GM12874 (cell line): ENCODE data around the gene ZNF44.

Experiments
- TF ChIP-seq, protein P1 (sequence below): IDR thresholded peaks from 2 replicates; pipeline ENCODE4 v1.5.1; 2011; ENCODE audit warnings: low read depth, mild to moderate bottlenecking, control low read depth, low read length, moderate library complexity; ENCODE audit not compliant: insufficient read depth

The ZNF44 gene

DNA sequence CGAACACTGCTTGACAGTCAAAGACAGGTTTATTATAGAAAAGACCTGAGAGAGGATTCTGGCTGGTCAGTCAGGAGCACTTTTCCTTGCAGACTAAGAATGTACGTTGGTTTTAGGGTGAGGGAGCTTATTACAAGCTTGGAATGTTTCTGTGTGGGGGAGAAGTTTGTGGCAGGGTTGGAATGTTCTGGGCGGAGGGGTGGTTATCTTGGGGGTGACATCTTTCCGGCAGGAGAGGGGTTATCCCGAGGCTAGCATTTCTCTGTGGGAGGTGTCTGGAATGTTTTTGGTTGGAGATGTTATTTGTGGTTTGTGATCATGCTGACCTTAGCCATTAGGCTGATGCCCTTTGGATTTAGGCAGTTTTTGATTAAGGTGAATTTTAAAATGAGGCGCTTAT lies 70.0 kb downstream of the ZNF44 start:
- TF ChIP-seq, protein P1, sequence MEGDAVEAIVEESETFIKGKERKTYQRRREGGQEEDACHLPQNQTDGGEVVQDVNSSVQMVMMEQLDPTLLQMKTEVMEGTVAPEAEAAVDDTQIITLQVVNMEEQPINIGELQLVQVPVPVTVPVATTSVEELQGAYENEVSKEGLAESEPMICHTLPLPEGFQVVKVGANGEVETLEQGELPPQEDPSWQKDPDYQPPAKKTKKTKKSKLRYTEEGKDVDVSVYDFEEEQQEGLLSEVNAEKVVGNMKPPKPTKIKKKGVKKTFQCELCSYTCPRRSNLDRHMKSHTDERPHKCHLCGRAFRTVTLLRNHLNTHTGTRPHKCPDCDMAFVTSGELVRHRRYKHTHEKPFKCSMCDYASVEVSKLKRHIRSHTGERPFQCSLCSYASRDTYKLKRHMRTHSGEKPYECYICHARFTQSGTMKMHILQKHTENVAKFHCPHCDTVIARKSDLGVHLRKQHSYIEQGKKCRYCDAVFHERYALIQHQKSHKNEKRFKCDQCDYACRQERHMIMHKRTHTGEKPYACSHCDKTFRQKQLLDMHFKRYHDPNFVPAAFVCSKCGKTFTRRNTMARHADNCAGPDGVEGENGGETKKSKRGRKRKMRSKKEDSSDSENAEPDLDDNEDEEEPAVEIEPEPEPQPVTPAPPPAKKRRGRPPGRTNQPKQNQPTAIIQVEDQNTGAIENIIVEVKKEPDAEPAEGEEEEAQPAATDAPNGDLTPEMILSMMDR: no peak

DNA sequence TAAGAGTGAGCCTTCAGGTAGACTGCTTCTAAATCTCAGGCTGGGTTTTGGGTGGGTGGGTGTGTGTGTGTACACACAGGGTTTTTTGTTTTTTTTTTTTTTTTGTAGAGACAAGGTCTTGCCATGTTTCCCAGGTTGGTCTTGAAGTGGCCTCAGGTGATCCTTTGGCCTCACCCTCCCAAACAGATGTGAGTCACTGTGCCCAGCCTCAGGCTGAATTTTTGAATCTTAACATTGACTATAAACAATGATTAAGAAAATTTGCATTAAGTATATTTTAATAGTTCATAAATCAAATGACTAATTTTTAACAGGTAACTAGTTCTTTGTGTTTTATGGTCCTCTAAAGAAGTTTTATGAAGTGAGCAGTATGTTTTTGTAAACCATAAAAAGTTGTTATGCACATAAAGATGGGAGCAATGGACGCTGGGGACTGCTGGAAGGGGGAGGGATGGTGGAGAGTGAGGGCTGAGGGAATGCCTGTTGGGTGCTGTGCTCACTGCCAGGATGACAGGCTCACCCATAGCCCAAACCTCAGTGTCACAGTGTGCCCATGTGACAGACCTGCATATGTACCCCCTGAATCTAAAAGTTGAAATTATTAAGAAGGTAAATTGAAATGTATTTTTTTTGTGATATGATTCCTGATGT lies 71.6 kb downstream of the ZNF44 start:
- TF ChIP-seq, protein P1: no peak
